ENCODE data around the gene CLTB. TPM values are rescaled to one million over a fixed set of nuclear protein-coding genes. Genes with fewer than 3 reads are reported as not detected.
"Not testable (repeated sequence)": the region's sequence is repeated elsewhere in the genome, so short reads cannot be mapped to it uniquely, and the experiment has no call there.

Gene CLTB
- total and polyA plus RNA-seq, 12 donors = 118 to 299 (median 160) TPM

DNA sequence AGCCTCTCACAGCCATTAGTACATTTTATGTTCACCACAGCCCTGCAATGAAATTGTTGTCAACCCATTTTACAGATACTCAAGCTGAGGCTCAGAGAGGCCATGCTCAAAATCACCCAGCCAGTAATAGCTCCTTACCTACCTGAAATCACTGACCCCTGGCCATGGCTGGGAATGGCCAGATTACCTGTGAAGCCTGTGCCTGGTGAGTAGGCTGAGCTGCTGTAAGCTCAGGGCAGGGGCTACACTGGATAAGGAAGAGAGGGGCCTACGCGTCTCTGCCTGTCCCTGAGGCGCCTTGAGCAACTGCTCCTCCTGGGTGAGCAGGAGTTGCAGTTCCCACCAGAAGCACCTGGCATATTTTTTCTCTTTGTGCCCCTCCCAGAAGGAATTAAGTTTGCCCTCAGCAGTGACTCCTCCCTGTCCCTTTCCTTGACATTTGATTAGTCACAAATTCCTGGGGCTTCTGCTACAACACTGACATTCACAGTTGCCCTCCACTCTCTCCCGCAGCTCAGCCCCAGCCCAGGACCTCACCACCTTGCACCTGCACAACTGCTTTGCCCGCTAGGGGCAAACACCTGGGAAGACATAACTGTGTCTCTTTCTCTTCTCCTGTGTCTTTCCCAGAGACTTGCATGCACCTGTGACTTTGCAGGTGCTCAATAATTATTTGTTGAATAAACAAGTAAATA lies 5.7 kb downstream of the CLTB start:
- Histone ChIP-seq H3K27ac (peak overlapping the region in 2 of 5 donors; percentile 54 to 56), H3K4me1 (replicated peaks in 1 of 2) (peaks cover 41 to 53% of the 10 kb centered on the region in 2 donors), H3K9me3 (replicated peaks in 1 of 3) (no peaks in the 10 kb centered on the region), H3K36me3 (replicated peaks in 1 of 2) (peaks cover 0 to 33% of the 10 kb centered on the region in 2 donors), H3K27me3 (no peaks in the 10 kb centered on the region), H3K4me3 (no peak overlapping the region)
- DNase-seq = peak in 3 of 7 donors; percentile 31 to 46 (median 40)
- intact Hi-C loops (cut with DNase I) = no loop called here
- 50 to 69% (median 58%) methylated on average over 4 to 5 of the region's 5 CpGs for WGBS, 4 donors
- peak in 1 of 2 donors; percentile 40 for TF ChIP-seq POLR2A (IDR thresholded peaks at IDR 0.05)
- TF ChIP-seq, protein P1, sequence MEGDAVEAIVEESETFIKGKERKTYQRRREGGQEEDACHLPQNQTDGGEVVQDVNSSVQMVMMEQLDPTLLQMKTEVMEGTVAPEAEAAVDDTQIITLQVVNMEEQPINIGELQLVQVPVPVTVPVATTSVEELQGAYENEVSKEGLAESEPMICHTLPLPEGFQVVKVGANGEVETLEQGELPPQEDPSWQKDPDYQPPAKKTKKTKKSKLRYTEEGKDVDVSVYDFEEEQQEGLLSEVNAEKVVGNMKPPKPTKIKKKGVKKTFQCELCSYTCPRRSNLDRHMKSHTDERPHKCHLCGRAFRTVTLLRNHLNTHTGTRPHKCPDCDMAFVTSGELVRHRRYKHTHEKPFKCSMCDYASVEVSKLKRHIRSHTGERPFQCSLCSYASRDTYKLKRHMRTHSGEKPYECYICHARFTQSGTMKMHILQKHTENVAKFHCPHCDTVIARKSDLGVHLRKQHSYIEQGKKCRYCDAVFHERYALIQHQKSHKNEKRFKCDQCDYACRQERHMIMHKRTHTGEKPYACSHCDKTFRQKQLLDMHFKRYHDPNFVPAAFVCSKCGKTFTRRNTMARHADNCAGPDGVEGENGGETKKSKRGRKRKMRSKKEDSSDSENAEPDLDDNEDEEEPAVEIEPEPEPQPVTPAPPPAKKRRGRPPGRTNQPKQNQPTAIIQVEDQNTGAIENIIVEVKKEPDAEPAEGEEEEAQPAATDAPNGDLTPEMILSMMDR (IDR thresholded peaks at IDR 0.05) = no peak

DNA sequence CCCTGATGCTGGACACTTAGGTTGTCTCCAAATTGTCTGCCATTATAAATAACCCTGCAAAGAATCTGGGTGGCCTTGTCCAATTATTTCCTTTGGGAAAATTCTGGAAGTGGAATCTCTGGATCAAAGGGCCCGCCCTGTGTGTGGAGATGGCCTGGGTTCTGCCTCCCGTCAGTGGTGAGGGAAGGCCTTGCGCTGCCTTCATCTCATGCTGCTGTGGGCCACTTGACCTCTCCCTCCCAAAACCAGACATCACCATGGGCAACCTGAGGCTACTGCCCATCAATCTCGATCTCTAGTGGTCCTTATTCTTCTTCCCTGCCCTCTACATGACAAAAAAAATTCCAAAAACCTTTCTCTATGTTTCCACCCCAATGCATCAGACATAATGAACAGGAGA lies 6.6 kb downstream of the CLTB start:
- WGBS, 4 donors = 89 to 91% (median 90%) methylated on average over 1 to 4 of the region's 4 CpGs
- no peaks in the 10 kb centered on the region for H3K9me3 ChIP-seq (replicated peaks in 1 of 3)
- no peak for TF ChIP-seq POLR2A (IDR thresholded peaks at IDR 0.05)
- TF ChIP-seq, protein P1 (IDR thresholded peaks at IDR 0.05) = no peak
- H3K4me1 ChIP-seq (replicated peaks in 1 of 2) = peaks cover 35 to 45% of the 10 kb centered on the region in 2 donors
- H3K27me3 ChIP-seq = no peaks in the 10 kb centered on the region
- intact Hi-C loops (cut with DNase I) = no loop called here
- no peak overlapping the region for H3K4me3 ChIP-seq
- DNase-seq = no peak
- H3K27ac ChIP-seq = no peak overlapping the region
- peaks cover 0 to 36% of the 10 kb centered on the region in 2 donors for H3K36me3 ChIP-seq (replicated peaks in 1 of 2)

DNA sequence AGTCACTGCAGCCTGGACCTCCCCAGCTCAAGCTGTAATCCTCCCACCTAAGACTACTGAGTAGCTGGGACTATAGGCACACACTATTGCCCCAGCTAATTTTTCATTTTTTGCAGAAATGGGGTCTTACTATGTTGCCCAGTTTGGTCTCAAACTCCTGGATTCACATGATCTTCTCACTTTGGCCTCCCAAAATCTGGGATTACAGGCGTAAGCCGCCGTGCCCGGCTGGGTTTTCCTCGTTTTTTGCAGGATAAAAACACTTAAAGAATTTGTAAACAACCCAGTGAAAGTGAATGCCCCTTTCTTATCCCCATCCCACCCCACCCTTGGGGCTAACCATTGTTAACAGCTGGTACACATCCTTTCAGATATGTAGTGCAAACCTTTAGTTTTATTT lies 7.7 kb downstream of the CLTB start:
- H3K4me1 ChIP-seq (replicated peaks in 1 of 2) = peaks cover 27 to 33% of the 10 kb centered on the region in 2 donors
- intact Hi-C loops (cut with DNase I) = no loop called here
- no peaks in the 10 kb centered on the region for H3K27me3 ChIP-seq
- no peak overlapping the region for H3K27ac ChIP-seq
- H3K36me3 ChIP-seq (replicated peaks in 1 of 2) = peaks cover 0 to 39% of the 10 kb centered on the region in 2 donors
- H3K9me3 ChIP-seq (replicated peaks in 1 of 3) = no peaks in the 10 kb centered on the region
- WGBS, 4 donors = 87 to 95% (median 90%) methylated on average over 5 of the region's 5 CpGs
- peak in 2 of 7 donors; percentile 5 to 44 for DNase-seq
- H3K4me3 ChIP-seq = no peak overlapping the region
- no peak for TF ChIP-seq POLR2A (IDR thresholded peaks at IDR 0.05)
- TF ChIP-seq, protein P1 (IDR thresholded peaks at IDR 0.05) = no peak

DNA sequence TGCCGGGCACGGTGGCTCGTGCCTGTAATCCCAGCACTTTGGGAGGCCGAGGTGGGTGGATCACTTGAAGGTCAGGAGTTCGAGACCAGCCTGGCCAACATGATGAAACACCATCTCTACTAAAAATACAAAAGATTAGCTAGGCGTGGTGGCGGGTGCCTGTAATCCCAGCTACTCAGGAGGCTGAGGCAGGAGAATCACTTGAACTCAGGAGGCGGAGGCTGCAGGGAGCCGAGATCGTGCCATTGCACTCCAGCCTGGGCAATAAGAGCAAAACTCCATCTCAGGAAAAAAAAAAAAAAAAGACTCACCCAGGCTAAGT lies 8.1 kb downstream of the CLTB start:
- WGBS, 4 donors = 90 to 95% (median 91%) methylated on average over 8 to 10 of the region's 10 CpGs
- peaks cover 0 to 39% of the 10 kb centered on the region in 2 donors for H3K36me3 ChIP-seq (replicated peaks in 1 of 2)
- H3K9me3 ChIP-seq (replicated peaks in 1 of 3); H3K4me3 ChIP-seq; intact Hi-C loops (cut with DNase I); H3K27me3 ChIP-seq: not testable (repeated sequence)
- H3K4me1 ChIP-seq (replicated peaks in 1 of 2) = peaks cover 23 to 29% of the 10 kb centered on the region in 2 donors
- peak in 1 of 7 donors; percentile 38 for DNase-seq
- H3K27ac ChIP-seq = peak overlapping the region in 1 of 5 donors; percentile 37
